HG02763 (cell line): ENCODE data around the gene ANXA2.
"Not testable (repeated sequence)": the region's sequence is repeated elsewhere in the genome, so short reads cannot be mapped to it uniquely, and the experiment has no call there.

ENCODE experiments used
- ATAC-seq: cut with Tn5 transposase; IDR thresholded peaks from one replicate; pipeline ENCODE4 v1.9.1; 2021; ENCODE audit warnings: mild to moderate bottlenecking, moderate library complexity; ENCODE audit not compliant: unreplicated experiment

ANXA2 gene

GRCh38 chr15:60372227-60372626 is 25.6 kb downstream of the ANXA2 start:
- ATAC-seq, result no peak

- no peak for ATAC-seq
These were observed 26.4 kb downstream of the ANXA2 start for GRCh38 chr15:60371175-60372051.

- no peak for ATAC-seq
These were observed 27.0 kb downstream of the ANXA2 start for GRCh38 chr15:60370869-60371136.

- ATAC-seq, result no peak
These were observed 27.5 kb downstream of the ANXA2 start for GRCh38 chr15:60370105-60370868.

- no peak for ATAC-seq
These were observed 28.1 kb downstream of the ANXA2 start for GRCh38 chr15:60369696-60370095.

- ATAC-seq, result no peak
These were observed 33.2 kb downstream of the ANXA2 start for GRCh38 chr15:60364612-60364924.

GRCh38 chr15:60363903-60364611 is 33.7 kb downstream of the ANXA2 start:
- ATAC-seq, result no peak

GRCh38 chr15:60363087-60363549 is 34.7 kb downstream of the ANXA2 start:
- no peak for ATAC-seq

- ATAC-seq, result no peak
These were observed 35.3 kb downstream of the ANXA2 start for GRCh38 chr15:60362321-60363086.

- not testable (repeated sequence) for ATAC-seq
These were observed 38.0 kb downstream of the ANXA2 start for GRCh38 chr15:60359738-60360137.

GRCh38 chr15:60358935-60359682 is 38.7 kb downstream of the ANXA2 start:
- ATAC-seq, result no peak

GRCh38 chr15:60356832-60357231 is 41.0 kb downstream of the ANXA2 start:
- no peak for ATAC-seq

GRCh38 chr15:60355148-60355857 is 42.5 kb downstream of the ANXA2 start:
- ATAC-seq, result no peak

- no peak for ATAC-seq
These were observed 44.4 kb downstream of the ANXA2 start for GRCh38 chr15:60353245-60353920.

GRCh38 chr15:60352525-60352924 is 45.3 kb downstream of the ANXA2 start:
- no peak for ATAC-seq

GRCh38 chr15:60351066-60351465 is 46.7 kb downstream of the ANXA2 start:
- ATAC-seq, result no peak

- no peak for ATAC-seq
These were observed 47.7 kb downstream of the ANXA2 start for GRCh38 chr15:60350108-60350507.

GRCh38 chr15:60349589-60349988 is 48.2 kb downstream of the ANXA2 start:
- no peak for ATAC-seq

- ATAC-seq, result no peak
These were observed 50.2 kb downstream of the ANXA2 start for GRCh38 chr15:60347480-60348049.
